Measurements from ENCODE around the gene ANGPT4.

The ANGPT4 gene

DNA sequence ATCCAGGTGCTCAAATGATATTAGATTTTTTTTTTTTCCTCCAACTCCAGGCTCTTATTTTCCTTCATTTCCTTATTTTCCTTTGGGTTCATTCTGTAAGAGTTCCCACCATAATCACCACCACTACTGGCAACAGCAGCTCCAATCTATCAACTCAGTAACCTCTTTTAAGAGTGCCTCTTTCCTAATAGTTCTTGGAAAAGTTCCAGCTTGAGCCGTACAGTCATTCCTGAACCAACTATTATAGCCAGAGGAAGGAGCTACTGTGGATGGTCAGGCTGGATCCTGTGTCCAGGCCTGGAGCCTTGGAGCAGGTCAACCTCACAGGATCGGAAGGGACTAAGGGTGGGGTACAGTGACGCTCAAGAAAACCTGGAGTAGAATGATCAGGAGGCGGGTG is 4.2 kb upstream of the ANGPT4 start:
- TF ChIP-seq, protein P1, sequence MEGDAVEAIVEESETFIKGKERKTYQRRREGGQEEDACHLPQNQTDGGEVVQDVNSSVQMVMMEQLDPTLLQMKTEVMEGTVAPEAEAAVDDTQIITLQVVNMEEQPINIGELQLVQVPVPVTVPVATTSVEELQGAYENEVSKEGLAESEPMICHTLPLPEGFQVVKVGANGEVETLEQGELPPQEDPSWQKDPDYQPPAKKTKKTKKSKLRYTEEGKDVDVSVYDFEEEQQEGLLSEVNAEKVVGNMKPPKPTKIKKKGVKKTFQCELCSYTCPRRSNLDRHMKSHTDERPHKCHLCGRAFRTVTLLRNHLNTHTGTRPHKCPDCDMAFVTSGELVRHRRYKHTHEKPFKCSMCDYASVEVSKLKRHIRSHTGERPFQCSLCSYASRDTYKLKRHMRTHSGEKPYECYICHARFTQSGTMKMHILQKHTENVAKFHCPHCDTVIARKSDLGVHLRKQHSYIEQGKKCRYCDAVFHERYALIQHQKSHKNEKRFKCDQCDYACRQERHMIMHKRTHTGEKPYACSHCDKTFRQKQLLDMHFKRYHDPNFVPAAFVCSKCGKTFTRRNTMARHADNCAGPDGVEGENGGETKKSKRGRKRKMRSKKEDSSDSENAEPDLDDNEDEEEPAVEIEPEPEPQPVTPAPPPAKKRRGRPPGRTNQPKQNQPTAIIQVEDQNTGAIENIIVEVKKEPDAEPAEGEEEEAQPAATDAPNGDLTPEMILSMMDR (conservative IDR thresholded peaks at IDR 0.05; ENCODE audit: low read depth), result no peak
- no peak overlapping the region for H3K27ac ChIP-seq
- POLR2A ChIA-PET (ENCODE audit: low non-redundant PET), result no interaction called here
- no peak for DNase-seq (ENCODE audit: low spot score)
- CTCF ChIA-PET, result interaction anchor here (0.5 kb wide), 1 partner anchor 44 kb away, joined by 6 read pairs; no protein-coding TSS in a partner anchor

DNA sequence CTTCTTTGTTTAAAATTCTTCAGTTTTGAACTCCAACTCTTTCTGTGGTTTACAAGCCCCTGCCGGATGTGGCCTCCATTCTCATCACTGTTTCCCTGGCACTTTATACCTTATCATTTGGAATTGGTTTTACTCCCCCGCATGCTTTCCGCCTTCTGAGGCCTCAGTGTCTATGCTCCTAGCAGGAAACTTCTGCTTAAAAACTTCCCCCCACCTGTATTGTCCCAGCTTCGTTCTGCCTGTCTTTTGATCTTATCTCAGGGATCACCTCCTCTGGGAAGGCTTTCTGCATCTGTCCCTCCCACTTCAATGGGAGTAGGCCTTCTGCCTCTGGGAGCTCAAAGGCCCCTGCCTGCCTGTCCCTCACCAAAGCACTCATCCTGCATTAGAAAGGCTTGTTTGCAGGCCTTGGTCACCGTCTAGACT is 3.4 kb upstream of the ANGPT4 start:
- TF ChIP-seq, protein P1 (conservative IDR thresholded peaks at IDR 0.05; ENCODE audit: low read depth), result no peak
- CTCF ChIA-PET, result no interaction called here
- no peak for DNase-seq (ENCODE audit: low spot score)
- H3K27ac ChIP-seq, result no peak overlapping the region
- POLR2A ChIA-PET (ENCODE audit: low non-redundant PET), result no interaction called here

DNA sequence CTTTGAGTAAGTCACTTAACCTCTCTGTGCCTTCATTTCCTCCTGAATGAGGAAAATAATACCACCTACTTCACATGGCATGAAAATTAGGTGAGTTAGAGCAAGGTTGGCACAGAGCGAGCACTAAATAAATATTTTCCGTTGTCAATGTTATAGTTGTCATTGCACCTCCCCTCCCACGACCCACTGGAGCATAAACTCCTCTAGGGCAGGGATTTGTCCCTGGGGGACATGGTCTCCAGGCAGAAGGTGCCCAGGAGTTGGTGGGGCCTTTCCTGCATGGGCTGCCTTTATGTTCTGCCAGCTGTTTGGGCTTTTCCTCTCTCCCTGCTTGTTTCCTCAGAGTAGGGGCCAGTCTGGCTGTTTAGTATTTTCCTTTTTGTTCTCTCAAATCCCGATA is 1.3 kb upstream of the ANGPT4 start:
- ChIA-PET POLR2A (ENCODE audit: low non-redundant PET) (no interaction called here), CTCF (no interaction called here)

DNA sequence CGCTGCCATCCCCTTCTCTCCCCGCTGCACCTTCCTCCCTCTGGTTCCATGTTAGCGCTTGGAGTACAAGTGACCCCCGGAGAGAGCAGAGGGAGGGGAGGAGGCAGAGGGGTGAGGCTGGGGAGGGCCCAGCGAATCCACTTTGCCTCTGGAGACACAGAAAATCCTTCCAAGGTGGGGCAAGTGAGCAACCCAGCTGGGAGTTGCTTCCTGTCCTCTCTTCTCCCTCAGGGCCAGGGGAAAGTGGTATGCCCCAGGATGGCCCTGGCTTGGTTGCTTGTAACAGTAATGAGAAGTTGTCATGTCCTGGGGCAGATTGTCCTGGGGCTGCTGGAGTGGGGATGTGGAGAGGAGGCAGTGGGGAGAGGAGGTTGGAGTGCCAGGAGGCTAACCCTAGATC is 691 bp upstream of the ANGPT4 start:
- ChIA-PET CTCF (no interaction called here), POLR2A (ENCODE audit: low non-redundant PET) (no interaction called here)
- no peak overlapping the region for H3K27ac ChIP-seq
- no peak for DNase-seq (ENCODE audit: low spot score)
- TF ChIP-seq, protein P1 (conservative IDR thresholded peaks at IDR 0.05; ENCODE audit: low read depth), result no peak

More for the DNA sequence above, 1.3 kb upstream of the ANGPT4 start:
- no peak overlapping the region for H3K27ac ChIP-seq
- no peak for DNase-seq (ENCODE audit: low spot score)
- TF ChIP-seq, protein P1 (conservative IDR thresholded peaks at IDR 0.05; ENCODE audit: low read depth), result no peak

DNA sequence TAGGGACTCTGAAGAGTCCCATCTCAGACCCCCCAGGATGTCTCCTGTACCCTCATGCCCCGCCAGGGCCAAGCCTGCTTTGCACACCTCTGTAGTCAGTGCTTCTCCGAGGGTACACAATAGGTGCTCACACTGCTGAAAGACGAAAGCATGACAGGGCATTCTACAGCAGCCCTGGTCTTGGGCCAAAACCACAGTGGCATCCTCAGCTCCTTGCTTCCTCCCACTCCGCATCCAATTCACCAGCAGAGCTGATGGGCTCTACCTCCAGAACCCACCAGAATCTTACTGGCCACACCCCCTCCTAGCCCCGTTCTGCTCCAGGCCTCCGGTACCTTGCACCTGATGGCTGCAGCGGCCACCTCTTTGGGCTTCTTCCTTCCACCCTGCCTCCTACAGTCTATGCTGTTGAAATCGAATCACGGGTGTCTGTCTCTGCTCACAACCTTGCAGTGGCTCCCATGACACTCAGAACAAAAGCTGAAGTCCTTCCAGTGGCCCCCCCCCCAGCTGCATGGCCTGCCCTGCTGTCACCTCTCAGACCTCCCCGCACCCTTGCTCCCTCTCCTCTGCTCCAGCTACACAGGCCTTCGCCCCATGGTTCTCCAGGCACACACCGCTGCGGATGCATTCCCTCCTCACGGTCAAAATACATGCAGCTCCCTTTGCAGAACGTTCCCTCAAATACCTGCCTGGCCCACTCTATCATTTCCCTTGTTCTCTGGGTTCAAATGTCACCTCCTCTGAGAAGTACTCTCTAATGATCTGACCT is 1.2 kb downstream of the ANGPT4 start:
- no peak overlapping the region for H3K27ac ChIP-seq
- TF ChIP-seq, protein P1 (conservative IDR thresholded peaks at IDR 0.05; ENCODE audit: low read depth), result no peak
- ChIA-PET CTCF (interaction anchor here (0.9 kb wide), 1 partner anchor 97 kb away, joined by 3 read pairs; no protein-coding TSS in a partner anchor), POLR2A (ENCODE audit: low non-redundant PET) (no interaction called here)
- no peak for DNase-seq (ENCODE audit: low spot score)

DNA sequence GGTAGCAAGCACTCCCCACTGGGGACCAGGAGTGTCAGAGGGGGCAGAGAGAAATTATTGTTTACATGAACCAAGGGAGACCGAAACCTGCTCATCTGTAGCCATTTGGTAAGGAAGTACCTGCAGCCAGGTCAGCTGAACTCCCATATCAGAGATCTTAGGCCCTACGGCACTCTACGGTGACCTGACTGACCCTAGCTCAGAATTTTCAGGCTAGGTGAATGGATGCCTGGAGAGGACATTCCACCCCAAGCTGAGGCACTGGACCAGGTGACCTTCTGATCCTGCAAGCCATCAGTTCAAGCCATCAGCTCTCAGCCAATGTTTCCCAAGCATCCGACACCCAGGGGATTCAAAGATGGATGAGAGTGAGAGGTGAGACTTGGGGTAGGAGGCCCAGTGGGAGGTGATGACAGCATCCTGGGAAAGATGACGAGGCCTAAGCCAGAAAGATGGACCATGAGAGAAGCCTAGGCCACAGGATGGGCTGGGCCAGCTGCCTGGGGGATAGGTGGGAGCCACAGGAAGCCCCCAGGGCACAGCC is 2.8 kb downstream of the ANGPT4 start:
- POLR2A ChIA-PET (ENCODE audit: low non-redundant PET), result no interaction called here
- TF ChIP-seq, protein P1 (conservative IDR thresholded peaks at IDR 0.05; ENCODE audit: low read depth), result no peak
- CTCF ChIA-PET, result interaction anchor here (0.7 kb wide), 1 partner anchor 229 kb away, joined by 3 read pairs; no protein-coding TSS in a partner anchor
- no peak overlapping the region for H3K27ac ChIP-seq
- DNase-seq (ENCODE audit: low spot score), result no peak

Measured in RWPE1 (cell line).